Stimulated activated naive B cell treated with anti-CD40 and anti-IgM and Interleukin-4, amounts not matched to agents 10 μg/mL and 1 μg/mL and 100 μg/mL, for 72 hours (primary cell): ENCODE measurements around the gene PTCH1.
A peak's percentile ranks its signal among the peaks of the same experiment; 100 is the strongest.

Source experiments
- ATAC-seq, 2 donors: fragments of 150-1000 bp; cut with Tn5 transposase; replicated peaks; 2 replicates each; pipeline ENCODE4 v1.10.0; 2021; ENCODE audit warnings: moderate library complexity in 1 of 2
- DNase-seq: peaks from one replicate; pipeline ENCODE4 v3.0.0; 2021
- H3K27ac Mint-ChIP-seq: one replicate; pipeline ENCODE4 v1.8.0; 2022; ENCODE audit warnings: mild to moderate bottlenecking, mixed read lengths
- H3K27me3 Mint-ChIP-seq, 2 donors: one replicate each; pipeline ENCODE4 v1.8.0; 2022; ENCODE audit warnings: mixed read lengths in 2 of 2
- H3K36me3 Mint-ChIP-seq, 2 donors: one replicate each; pipeline ENCODE4 v1.8.0; 2022; ENCODE audit warnings: mixed read lengths in 2 of 2, mild to moderate bottlenecking in 1 of 2
- H3K4me1 Mint-ChIP-seq, 2 donors: one replicate each; pipeline ENCODE4 v1.8.0; 2022; ENCODE audit warnings: mixed read lengths in 2 of 2, mild to moderate bottlenecking in 1 of 2
- H3K4me3 Mint-ChIP-seq, 2 donors: one replicate each; pipeline ENCODE4 v1.8.0; 2022; ENCODE audit warnings: mild to moderate bottlenecking in 2 of 2, mixed read lengths in 2 of 2, moderate library complexity in 1 of 2
- H3K9me3 Mint-ChIP-seq, 2 donors: one replicate each; pipeline ENCODE4 v1.8.0; 2022; ENCODE audit warnings: mixed read lengths in 2 of 2, mild to moderate bottlenecking in 1 of 2

Gene PTCH1

GRCh38 chr9:95508968-95509850 lies 7.6 kb downstream of the PTCH1 start:
- peaks cover 0 to 3% of the 10 kb centered on the region in 2 donors for H3K36me3 Mint-ChIP-seq
- ATAC-seq (peak; percentile 30 to 31), DNase-seq (peak; percentile 38)
- peak overlapping the region; percentile 83 to 92 for H3K4me3 Mint-ChIP-seq
- H3K27me3 Mint-ChIP-seq: peaks cover 52 to 89% of the 10 kb centered on the region in 2 donors
- peaks cover 0 to 3% of the 10 kb centered on the region in 2 donors for H3K9me3 Mint-ChIP-seq
- peaks cover 21 to 44% of the 10 kb centered on the region in 2 donors for H3K4me1 Mint-ChIP-seq
- peak overlapping the region; percentile 70 for H3K27ac Mint-ChIP-seq

- Mint-ChIP-seq H3K4me1 (peaks cover 19 to 44% of the 10 kb centered on the region in 2 donors), H3K27ac (no peak overlapping the region)
Measured at GRCh38 chr9:95508242-95508967, 8.4 kb downstream of the PTCH1 start.

GRCh38 chr9:95507464-95508241 lies 9.1 kb downstream of the PTCH1 start:
- Mint-ChIP-seq H3K27ac (peak overlapping the region; percentile 75), H3K27me3 (peaks cover 49 to 86% of the 10 kb centered on the region in 2 donors)

More at GRCh38 chr9:95508242-95508967, 8.4 kb downstream of the PTCH1 start:
- ATAC-seq: no peak
- peak overlapping the region; percentile 86 to 92 for H3K4me3 Mint-ChIP-seq
- H3K36me3 Mint-ChIP-seq: peaks cover 0 to 3% of the 10 kb centered on the region in 2 donors
- no peak for DNase-seq
- peaks cover 0 to 3% of the 10 kb centered on the region in 2 donors for H3K9me3 Mint-ChIP-seq
- peaks cover 49 to 86% of the 10 kb centered on the region in 2 donors for H3K27me3 Mint-ChIP-seq

GRCh38 chr9:95506678-95507463 lies 9.9 kb downstream of the PTCH1 start:
- peaks cover 0 to 3% of the 10 kb centered on the region in 2 donors for H3K36me3 Mint-ChIP-seq
- peak; percentile 32 for DNase-seq
- H3K27me3 Mint-ChIP-seq: peaks cover 49 to 86% of the 10 kb centered on the region in 2 donors
- H3K27ac Mint-ChIP-seq: peak overlapping the region; percentile 57
- H3K9me3 Mint-ChIP-seq: peaks cover 0 to 3% of the 10 kb centered on the region in 2 donors
- peaks cover 20 to 44% of the 10 kb centered on the region in 2 donors for H3K4me1 Mint-ChIP-seq
- ATAC-seq: peak in 1 of 2 donors; percentile 35
- peak overlapping the region; percentile 86 to 98 for H3K4me3 Mint-ChIP-seq

More at GRCh38 chr9:95507464-95508241, 9.1 kb downstream of the PTCH1 start:
- Mint-ChIP-seq H3K4me3 (peak overlapping the region; percentile 86 to 98), H3K4me1 (peaks cover 19 to 44% of the 10 kb centered on the region in 2 donors), H3K36me3 (peaks cover 0 to 3% of the 10 kb centered on the region in 2 donors), H3K9me3 (peaks cover 0 to 3% of the 10 kb centered on the region in 2 donors)
- DNase-seq (peak; percentile 13), ATAC-seq (no peak)

- peak overlapping the region; percentile 67 for H3K27ac Mint-ChIP-seq
- peak in 1 of 2 donors; percentile 27 for ATAC-seq
- peaks cover 0 to 3% of the 10 kb centered on the region in 2 donors for H3K9me3 Mint-ChIP-seq
- H3K4me1 Mint-ChIP-seq: peaks cover 17 to 44% of the 10 kb centered on the region in 2 donors
- peaks cover 49 to 86% of the 10 kb centered on the region in 2 donors for H3K27me3 Mint-ChIP-seq
- H3K4me3 Mint-ChIP-seq: peak overlapping the region; percentile 86 to 98
- peaks cover 0 to 3% of the 10 kb centered on the region in 2 donors for H3K36me3 Mint-ChIP-seq
- peak; percentile 29 for DNase-seq
Measured at GRCh38 chr9:95506428-95506677, 10.4 kb downstream of the PTCH1 start.

GRCh38 chr9:95505717-95506427 lies 10.9 kb downstream of the PTCH1 start:
- H3K27me3 Mint-ChIP-seq: peaks cover 51 to 86% of the 10 kb centered on the region in 2 donors
- H3K36me3 Mint-ChIP-seq: peaks cover 0 to 3% of the 10 kb centered on the region in 2 donors
- no peak for DNase-seq
- H3K4me1 Mint-ChIP-seq: peaks cover 16 to 44% of the 10 kb centered on the region in 2 donors
- peak overlapping the region; percentile 67 for H3K27ac Mint-ChIP-seq
- ATAC-seq: peak in 1 of 2 donors; percentile 2
- peak overlapping the region; percentile 86 to 98 for H3K4me3 Mint-ChIP-seq
- H3K9me3 Mint-ChIP-seq: peaks cover 0 to 3% of the 10 kb centered on the region in 2 donors

GRCh38 chr9:95505072-95505716 lies 11.6 kb downstream of the PTCH1 start:
- Mint-ChIP-seq H3K27ac (peak overlapping the region; percentile 20), H3K27me3 (peaks cover 51 to 81% of the 10 kb centered on the region in 2 donors), H3K36me3 (peaks cover 0 to 3% of the 10 kb centered on the region in 2 donors), H3K4me1 (peaks cover 16 to 44% of the 10 kb centered on the region in 2 donors), H3K4me3 (peak overlapping the region; percentile 71 to 77), H3K9me3 (peaks cover 0 to 3% of the 10 kb centered on the region in 2 donors)
- DNase-seq (no peak), ATAC-seq (no peak)

GRCh38 chr9:95504053-95504963 lies 12.5 kb downstream of the PTCH1 start:
- Mint-ChIP-seq H3K27ac (no peak overlapping the region), H3K27me3 (peaks cover 48 to 73% of the 10 kb centered on the region in 2 donors), H3K4me1 (peaks cover 15 to 37% of the 10 kb centered on the region in 2 donors), H3K36me3 (peaks cover 0 to 3% of the 10 kb centered on the region in 2 donors), H3K9me3 (peaks cover 0 to 3% of the 10 kb centered on the region in 2 donors), H3K4me3 (no peak overlapping the region)
- no peak for ATAC-seq
- DNase-seq: no peak

- Mint-ChIP-seq H3K9me3 (peaks cover 0 to 3% of the 10 kb centered on the region in 2 donors), H3K36me3 (peaks cover 0 to 3% of the 10 kb centered on the region in 2 donors), H3K4me3 (no peak overlapping the region), H3K27me3 (peaks cover 43 to 75% of the 10 kb centered on the region in 2 donors), H3K27ac (no peak overlapping the region), H3K4me1 (peaks cover 12 to 31% of the 10 kb centered on the region in 2 donors)
- DNase-seq: no peak
- no peak for ATAC-seq
Measured at GRCh38 chr9:95503369-95503768, 13.4 kb downstream of the PTCH1 start.

- H3K4me3 Mint-ChIP-seq: no peak overlapping the region
- H3K27ac Mint-ChIP-seq: no peak overlapping the region
- H3K27me3 Mint-ChIP-seq: peaks cover 46 to 77% of the 10 kb centered on the region in 2 donors
- no peak for DNase-seq
- H3K36me3 Mint-ChIP-seq: no peaks in the 10 kb centered on the region
- H3K4me1 Mint-ChIP-seq: peaks cover 6 to 22% of the 10 kb centered on the region in 2 donors
- H3K9me3 Mint-ChIP-seq: peaks cover 0 to 3% of the 10 kb centered on the region in 2 donors
- no peak for ATAC-seq
Measured at GRCh38 chr9:95502248-95502647, 14.5 kb downstream of the PTCH1 start.

- DNase-seq: no peak
- H3K4me3 Mint-ChIP-seq: no peak overlapping the region
Measured at GRCh38 chr9:95499847-95500246, 16.9 kb downstream of the PTCH1 start.

More at GRCh38 chr9:95499847-95500246, 16.9 kb downstream of the PTCH1 start:
- Mint-ChIP-seq H3K27ac (no peak overlapping the region), H3K4me1 (peaks cover 4 to 7% of the 10 kb centered on the region in 2 donors), H3K36me3 (no peaks in the 10 kb centered on the region), H3K27me3 (peaks cover 49 to 68% of the 10 kb centered on the region in 2 donors), H3K9me3 (peaks cover 0 to 6% of the 10 kb centered on the region in 2 donors)
- ATAC-seq: no peak
